H1 (cell line): ENCODE measurements around the gene PXT1. TPM values are rescaled to one million over a fixed set of nuclear protein-coding genes. Genes with fewer than 3 reads are reported as not detected.
A peak's percentile ranks its signal among the peaks of the same experiment; 100 is the strongest.

Experiments used
- CTCF ChIA-PET: fragments of 300-600 bp; sonication (Branson Sonifier 250); formaldehyde crosslinking; loops from one replicate; lab custom pipeline; 2021; ENCODE audit not compliant: partially characterized antibody; lab: Charles Lee
- POLR2A ChIA-PET: fragments of 300-600 bp; sonication (Branson Sonifier 250); formaldehyde crosslinking; loops from one replicate; lab custom pipeline; 2021; ENCODE audit warnings: inconsistent platforms; ENCODE audit not compliant: partially characterized antibody; lab: Charles Lee
- DNase-seq, 2 experiments: peaks; one replicate each; pipeline versions ENCODE4 v3.0.0 to v3.0.0-alpha.2; 2010 to 2022; ENCODE audit warnings: low spot score in 2 of 2, low read depth in 1 of 2, mixed read lengths in 1 of 2
- FAIRE-seq: peaks from 2 replicates; lab custom pipeline; 2011; peaks lifted over from hg19 to GRCh38; lab: Jason Lieb, UNC
- H2AFZ ChIP-seq: 2 replicates; pipeline ENCODE4 v1.8.1; 2012; ENCODE audit warnings: low read length, inconsistent platforms
- H2AK5ac ChIP-seq: 2 replicates; pipeline ENCODE4 v1.6.1; 2013; ENCODE audit warnings: low read depth, low read length
- H2BK120ac ChIP-seq: replicated peaks from 2 replicates; pipeline ENCODE3; 2013; ENCODE audit warnings: low read depth, low read length, inconsistent platforms
- H2BK12ac ChIP-seq: 2 replicates; pipeline ENCODE4 v1.6.1; 2013; ENCODE audit warnings: low read depth, low read length
- H2BK15ac ChIP-seq: 2 replicates; pipeline ENCODE4 v1.6.1; 2013; ENCODE audit warnings: low read length
- H2BK20ac ChIP-seq: 2 replicates; pipeline ENCODE4 v1.6.1; 2013; ENCODE audit warnings: low read length
- H2BK5ac ChIP-seq: 2 replicates; pipeline ENCODE4 v1.6.1; 2013; ENCODE audit warnings: low read depth, low read length
- H3K14ac ChIP-seq: 2 replicates; pipeline ENCODE4 v1.6.1; 2013; ENCODE audit warnings: inconsistent platforms; ENCODE audit not compliant: insufficient read length
- H3K18ac ChIP-seq: 2 replicates; pipeline ENCODE4 v1.6.1; 2013; ENCODE audit warnings: low read length; ENCODE audit errors: extremely low read depth
- H3K23ac ChIP-seq: 2 replicates; pipeline ENCODE4 v1.6.1; 2013; ENCODE audit warnings: inconsistent platforms; ENCODE audit not compliant: insufficient read length
- H3K23me2 ChIP-seq: 2 replicates; pipeline ENCODE4 v1.6.1; 2013; ENCODE audit warnings: low read depth, low read length
- H3K27ac ChIP-seq: 2 replicates; pipeline ENCODE4 v1.6.1; 2011; ENCODE audit warnings: low read depth, low read length, inconsistent platforms
- H3K27me3 ChIP-seq, 4 experiments: replicated peaks in 1 of 4; 1 replicate in 1 of 4; 2 replicates in 3 of 4; pipeline versions ENCODE4 v1.6.1 to v1.8.1; 2011 to 2013; ENCODE audit warnings: low read length in 3 of 4, mild to moderate bottlenecking in 3 of 4, inconsistent platforms in 2 of 4, mixed read lengths in 2 of 4, moderate library complexity in 1 of 4; ENCODE audit not compliant: control insufficient read depth in 3 of 4, insufficient read depth in 3 of 4; ENCODE audit errors: extremely low read depth in 1 of 4
- H3K36me3 ChIP-seq, 4 experiments: 2 replicates each; pipeline versions ENCODE4 v1.6.1 to v1.8.1; 2011 to 2013; ENCODE audit warnings: mild to moderate bottlenecking in 4 of 4, low read length in 3 of 4, moderate library complexity in 2 of 4, control low read depth in 1 of 4, inconsistent platforms in 1 of 4; ENCODE audit not compliant: insufficient read depth in 4 of 4, control insufficient read depth in 2 of 4
- H3K4ac ChIP-seq: replicated peaks from 2 replicates; pipeline ENCODE3; 2013; ENCODE audit warnings: low read length, low read depth, mixed read lengths, inconsistent platforms; ENCODE audit not compliant: insufficient read length
- H3K4me1 ChIP-seq, 4 experiments: replicated peaks in 1 of 4; 1 replicate in 1 of 4; 2 replicates in 3 of 4; pipeline versions ENCODE4 v1.6.1 to v1.8.1; 2011 to 2013; ENCODE audit warnings: low read length in 3 of 4, inconsistent platforms in 2 of 4, mixed read lengths in 1 of 4; ENCODE audit not compliant: insufficient read depth in 4 of 4, control insufficient read depth in 3 of 4
- H3K4me2 ChIP-seq, 2 experiments: 2 replicates each; pipeline versions ENCODE4 v1.6.1 to v1.8.1; 2011 to 2013; ENCODE audit warnings: low read depth in 2 of 2, low read length in 2 of 2, control low read depth in 1 of 2, inconsistent platforms in 1 of 2, mild to moderate bottlenecking in 1 of 2; ENCODE audit not compliant: insufficient read depth in 1 of 2
- H3K4me3 ChIP-seq, 4 experiments: fragments of 200-600, 300-600 bp in 1 of 4; sonication (generic), shearing (Covaris generic), sonication (Bioruptor Twin) in 1 of 4; 2 replicates each; pipeline versions ENCODE4 v1.5.1 to v1.8.1; 2011 to 2016; ENCODE audit warnings: low read length in 4 of 4, low read depth in 3 of 4, control low read depth in 2 of 4, inconsistent platforms in 2 of 4, mild to moderate bottlenecking in 2 of 4, mixed read lengths in 1 of 4, moderate library complexity in 1 of 4; ENCODE audit not compliant: insufficient read depth in 2 of 4; ENCODE audit errors: extremely low read depth in 1 of 4
- H3K56ac ChIP-seq: replicated peaks from 2 replicates; pipeline ENCODE3; 2013; ENCODE audit warnings: low read depth, mild to moderate bottlenecking, mixed read lengths, low read length, inconsistent platforms; ENCODE audit not compliant: insufficient read length
- H3K79me1 ChIP-seq: 2 replicates; pipeline ENCODE4 v1.6.1; 2013; ENCODE audit warnings: low read depth, low read length, control low read depth
- H3K79me2 ChIP-seq, 2 experiments: 2 replicates each; pipeline versions ENCODE4 v1.6.1 to v1.8.1; 2012 to 2013; ENCODE audit warnings: low read length in 2 of 2, mild to moderate bottlenecking in 2 of 2, inconsistent platforms in 1 of 2; ENCODE audit not compliant: insufficient read depth in 2 of 2, control insufficient read depth in 1 of 2
- H3K9ac ChIP-seq, 4 experiments: replicated peaks in 1 of 4; 1 replicate in 1 of 4; 2 replicates in 3 of 4; pipeline versions ENCODE4 v1.6.1 to v1.8.1; 2011 to 2013; ENCODE audit warnings: low read depth in 3 of 4, low read length in 3 of 4, control low read depth in 2 of 4, mild to moderate bottlenecking in 2 of 4, moderate library complexity in 2 of 4, inconsistent platforms in 1 of 4; ENCODE audit errors: extremely low read depth in 1 of 4
- H3K9me3 ChIP-seq, 2 experiments: 2 replicates each; pipeline versions ENCODE4 v1.6.1 to v1.8.1; 2012 to 2013; ENCODE audit warnings: mild to moderate bottlenecking in 2 of 2, moderate library complexity in 2 of 2, control low read depth in 1 of 2, inconsistent platforms in 1 of 2, low read depth in 1 of 2, low read length in 1 of 2, mixed read lengths in 1 of 2; ENCODE audit not compliant: insufficient read depth in 2 of 2
- H4K20me1 ChIP-seq, 2 experiments: replicated peaks in 1 of 2; 2 replicates each; pipeline versions ENCODE3 to v1.8.1; 2011 to 2013; ENCODE audit warnings: inconsistent platforms in 2 of 2, low read length in 2 of 2, mild to moderate bottlenecking in 1 of 2; ENCODE audit not compliant: insufficient read depth in 2 of 2, control insufficient read depth in 1 of 2
- H4K5ac ChIP-seq: 2 replicates; pipeline ENCODE4 v1.6.1; 2013; ENCODE audit warnings: low read length, low read depth, mixed read lengths, inconsistent platforms; ENCODE audit not compliant: insufficient read length
- H4K8ac ChIP-seq: 2 replicates; pipeline ENCODE4 v1.8.0; 2013; ENCODE audit warnings: mild to moderate bottlenecking, moderate library complexity, low read length, inconsistent platforms; ENCODE audit not compliant: insufficient read depth; ENCODE audit errors: extremely low read depth
- H4K91ac ChIP-seq: replicated peaks from 2 replicates; pipeline ENCODE3; 2013; ENCODE audit warnings: low read length, mixed read lengths, inconsistent platforms; ENCODE audit not compliant: insufficient read length
- EGR1 ChIP-seq: IDR thresholded peaks from 2 replicates; pipeline ENCODE4 v1.6.1; 2011; ENCODE audit warnings: low read depth, low read length, borderline replicate concordance
- EZH2 ChIP-seq: fragments of 200-600 bp; sonication (generic); IDR thresholded peaks from 2 replicates; pipeline ENCODE4 v1.7.1; 2012; ENCODE audit warnings: low read depth, mild to moderate bottlenecking, moderate library complexity, low read length, inconsistent platforms; ENCODE audit not compliant: severe bottlenecking
- RBBP5 ChIP-seq: IDR thresholded peaks from 2 replicates; pipeline ENCODE4 v1.7.1; 2012; ENCODE audit warnings: low read depth, mild to moderate bottlenecking, inconsistent platforms, low read length, moderate library complexity, borderline replicate concordance
- SIRT6 ChIP-seq: IDR thresholded peaks from one replicate; pipeline ENCODE4 v1.7.1; 2012; ENCODE audit warnings: low read length, inconsistent platforms
- WGBS, 2 experiments: shearing (Covaris generic) in 1 of 2; methylation state at CpG; one replicate each; pipeline versions ENCODE4 v1.1.6 to v1.1.7; 2013 to 2015; ENCODE audit warnings: low lambda C conversion rate in 2 of 2, mixed read lengths in 2 of 2, inconsistent platforms in 1 of 2, low coverage in 1 of 2, missing lambda C conversion rate in 1 of 2; ENCODE audit not compliant: insufficient replicate concordance in 2 of 2, insufficient coverage in 1 of 2, insufficient read length in 1 of 2; ENCODE audit errors: extremely low coverage in 1 of 2, missing lambda C conversion rate in 1 of 2; 5-methylcytosine and 5-hydroxymethylcytosine counted together
- polyA plus RNA-seq, 7 experiments: library from polyadenylated mRNA; depleted of rRNA in 3 of 7; stranded (reverse) in 5 of 7; unstranded in 2 of 7; fragments of >200 nt in 5 of 7; fragments of 200-250 nt in 2 of 7; gene quantifications; 1 replicate in 5 of 7; 2 replicates in 1 of 7; 4 replicates in 1 of 7; pipeline versions ENCODE4 v1.2.1 to v1.2.3, GENCODE V29; 2011 to 2013; ENCODE audit warnings: missing spikeins in 2 of 7, mixed read lengths in 2 of 7
- total RNA-seq: library from RNA; stranded (reverse); fragmentation: NEBNext Ultra II Directional; extraction: Animal tissue kit (Norgen Biotek cat#: 25700); gene quantifications from 2 replicates; pipeline ENCODE4 v1.2.1, GENCODE V29; 2021
- TF ChIP-seq, protein P1 (sequence below): IDR thresholded peaks from 2 replicates; pipeline ENCODE4 v1.6.1; 2011; ENCODE audit warnings: low read length, improper control_type of control experiment

The PXT1 gene
- total and polyA plus RNA-seq, 2 of the 8 experiments (the other 6 are each of a cell fraction or from before 2014, with no cell fraction given) = 0.06 TPM; not detected in 1

DNA sequence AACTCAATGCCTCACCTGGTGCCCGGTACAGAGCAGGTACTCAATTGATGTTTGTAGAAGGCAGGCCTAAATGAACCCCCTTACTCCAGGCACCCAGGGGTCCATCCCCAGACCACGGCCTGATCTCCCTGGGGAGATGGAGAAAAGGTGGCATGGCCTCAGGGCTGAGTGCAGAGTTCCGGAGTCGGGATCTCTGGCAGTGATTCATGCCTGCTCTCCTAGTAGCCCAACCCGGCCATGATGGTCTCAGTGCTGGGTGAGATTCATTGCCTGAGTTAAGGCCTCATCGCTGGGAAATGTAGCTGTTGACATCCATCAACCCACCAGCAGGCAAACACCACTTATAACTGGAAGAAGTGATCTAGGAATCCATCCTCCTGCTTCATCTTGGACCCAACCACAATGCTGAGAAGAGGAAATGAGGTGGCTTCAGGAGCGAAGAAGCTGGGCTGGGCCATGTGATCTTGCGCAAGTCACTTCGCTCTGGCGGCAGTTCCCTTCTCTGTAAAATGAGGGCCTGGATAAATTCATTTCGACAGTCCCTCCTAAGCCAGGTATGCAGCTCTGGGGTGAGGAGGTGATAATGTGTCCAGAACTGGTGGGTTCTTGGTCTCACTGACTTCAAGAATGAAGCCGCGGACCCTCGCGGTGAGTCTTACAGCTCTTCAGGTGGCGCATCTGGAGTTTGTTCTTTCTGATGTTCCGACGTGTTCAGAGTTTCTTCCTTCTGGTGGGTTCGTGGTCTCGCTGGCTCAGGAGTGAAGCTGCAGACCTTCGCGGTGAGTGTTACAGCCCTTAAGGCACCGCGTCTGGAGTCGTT lies 79.9 kb downstream of the PXT1 start:
- H3K27me3 ChIP-seq = peaks cover 0 to 1% (median 0%) of the 10 kb centered on the region in 4 experiments; a peak in 1 of 7 replicates
- H3K18ac ChIP-seq = no peak overlapping the region
- H3K4me3 ChIP-seq = no peak overlapping the region
- peak overlapping the region; percentile 43; the same call in 1 of the 2 replicates for H4K8ac ChIP-seq
- H2BK15ac ChIP-seq = no peak overlapping the region
- H4K91ac ChIP-seq = no peak overlapping the region
- no peaks in the 10 kb centered on the region for H3K9me3 ChIP-seq
- FAIRE-seq (no peak), DNase-seq (no peak)
- H2BK20ac ChIP-seq = no peak overlapping the region
- H3K27ac ChIP-seq = no peak overlapping the region
- no peak overlapping the region for H3K4me2 ChIP-seq
- ChIA-PET POLR2A (interaction anchor here (1.2 to 1.5 kb wide), 2 partner anchors 12 to 24 kb away, joined by 3 to 6 read pairs; no protein-coding TSS in a partner anchor), CTCF (interaction anchor here (0.6 to 7.6 kb wide), 12 partner anchors 11 to 267 kb away, joined by 3 to 68 read pairs (median 4); no protein-coding TSS in a partner anchor)
- H3K36me3 ChIP-seq = no peaks in the 10 kb centered on the region
- no peaks in the 10 kb centered on the region for H3K23me2 ChIP-seq
- H3K14ac ChIP-seq = no peak overlapping the region
- H2BK5ac ChIP-seq = no peak overlapping the region
- no peak overlapping the region for H4K5ac ChIP-seq
- no peak overlapping the region for H2AFZ ChIP-seq
- WGBS, 2 experiments = 93% methylated on average over 20 of the region's 25 CpGs; no CpG with 5 or more reads in 1 of the 2 experiments
- H4K20me1 ChIP-seq = no peaks in the 10 kb centered on the region
- H2BK120ac ChIP-seq = no peak overlapping the region
- no peak overlapping the region for H3K23ac ChIP-seq
- no peak overlapping the region for H2AK5ac ChIP-seq
- H3K79me2 ChIP-seq = no peaks in the 10 kb centered on the region
- H3K56ac ChIP-seq = no peak overlapping the region
- TF ChIP-seq RBBP5 (no peak), EZH2 (no peak), EGR1 (no peak), SIRT6 (no peak)
- TF ChIP-seq, protein P1, sequence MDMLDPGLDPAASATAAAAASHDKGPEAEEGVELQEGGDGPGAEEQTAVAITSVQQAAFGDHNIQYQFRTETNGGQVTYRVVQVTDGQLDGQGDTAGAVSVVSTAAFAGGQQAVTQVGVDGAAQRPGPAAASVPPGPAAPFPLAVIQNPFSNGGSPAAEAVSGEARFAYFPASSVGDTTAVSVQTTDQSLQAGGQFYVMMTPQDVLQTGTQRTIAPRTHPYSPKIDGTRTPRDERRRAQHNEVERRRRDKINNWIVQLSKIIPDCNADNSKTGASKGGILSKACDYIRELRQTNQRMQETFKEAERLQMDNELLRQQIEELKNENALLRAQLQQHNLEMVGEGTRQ = no peak
- no peaks in the 10 kb centered on the region for H3K4me1 ChIP-seq
- H3K9ac ChIP-seq = no peak overlapping the region
- no peak overlapping the region for H2BK12ac ChIP-seq
- no peak overlapping the region for H3K4ac ChIP-seq
- H3K79me1 ChIP-seq = no peaks in the 10 kb centered on the region
